ENCODE results near the gene TAPBPL. TPM values are rescaled to one million over a fixed set of nuclear protein-coding genes. Genes with fewer than 3 reads are reported as not detected.

TAPBPL gene, protein sequence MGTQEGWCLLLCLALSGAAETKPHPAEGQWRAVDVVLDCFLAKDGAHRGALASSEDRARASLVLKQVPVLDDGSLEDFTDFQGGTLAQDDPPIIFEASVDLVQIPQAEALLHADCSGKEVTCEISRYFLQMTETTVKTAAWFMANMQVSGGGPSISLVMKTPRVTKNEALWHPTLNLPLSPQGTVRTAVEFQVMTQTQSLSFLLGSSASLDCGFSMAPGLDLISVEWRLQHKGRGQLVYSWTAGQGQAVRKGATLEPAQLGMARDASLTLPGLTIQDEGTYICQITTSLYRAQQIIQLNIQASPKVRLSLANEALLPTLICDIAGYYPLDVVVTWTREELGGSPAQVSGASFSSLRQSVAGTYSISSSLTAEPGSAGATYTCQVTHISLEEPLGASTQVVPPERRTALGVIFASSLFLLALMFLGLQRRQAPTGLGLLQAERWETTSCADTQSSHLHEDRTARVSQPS
- 10 to 100 TPM; 35.6 to 50.1 (median 42.0) TPM for total RNA-seq
- 10 to 100 TPM; 15.0 to 17.1 (median 15.9) TPM for polyA plus RNA-seq
- long read RNA-seq, donor 1, partial matches to known transcripts: 5 of 8 reads
- long read RNA-seq, donor 1, other reads (novel, unspliced or antisense): 0 of 8 reads
- long read RNA-seq, donor 2, transcript TAPBPL-201 (7 exons, 1,741 nt): major isoform, 5 of 8 reads
- long read RNA-seq, donor 2, partial matches to known transcripts: 0 of 8 reads
- long read RNA-seq, donor 2, other reads (novel, unspliced or antisense): 0 of 8 reads

DNA sequence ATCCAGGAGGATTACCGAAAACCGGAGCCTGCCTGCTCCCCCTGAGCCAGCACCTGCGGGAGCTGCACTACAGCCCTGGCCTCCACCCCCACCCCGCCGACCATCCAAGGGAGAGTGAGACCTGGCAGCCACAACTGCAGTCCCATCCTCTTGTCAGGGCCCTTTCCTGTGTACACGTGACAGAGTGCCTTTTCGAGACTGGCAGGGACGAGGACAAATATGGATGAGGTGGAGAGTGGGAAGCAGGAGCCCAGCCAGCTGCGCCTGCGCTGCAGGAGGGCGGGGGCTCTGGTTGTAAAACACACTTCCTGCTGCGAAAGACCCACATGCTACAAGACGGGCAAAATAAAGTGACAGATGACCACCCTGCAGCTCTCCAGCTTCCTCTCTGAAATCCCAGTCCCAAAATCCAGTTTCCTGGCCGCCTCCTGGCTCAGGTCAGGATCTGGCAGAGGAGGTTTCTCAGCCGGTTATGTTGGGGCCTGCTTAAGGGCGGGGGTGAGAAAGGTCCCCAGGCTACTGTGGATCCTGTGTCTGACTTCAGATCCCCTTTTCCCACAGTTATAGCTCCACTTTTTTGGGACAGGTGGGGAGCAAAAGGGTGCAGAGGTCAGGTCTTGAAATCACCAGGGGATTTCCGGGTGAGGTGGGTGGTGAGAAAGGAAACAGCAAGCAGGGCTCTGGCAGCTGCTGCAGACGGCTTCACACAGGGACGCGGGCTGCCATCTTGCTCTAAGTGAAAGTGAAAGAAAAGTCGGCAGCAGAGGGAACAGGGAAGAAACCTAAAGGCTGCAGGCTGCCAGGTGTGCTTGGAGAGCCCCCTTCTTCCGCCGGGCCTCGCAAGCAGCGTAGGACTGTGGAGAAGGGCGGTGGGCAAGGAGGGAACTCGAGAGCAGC is at the start of gene TAPBPL:
Gene TAPBPL (plus strand): TSS at position 695 of the 897 bp plus-strand sequence. CDS start 207 bp downstream, outside the sequence.
- DNase-seq: peak; percentile 92
- H3K36me3 ChIP-seq: peaks cover 0 to 70% (median 25%) of the 10 kb centered on the region in 6 donors
- H3K27me3 ChIP-seq (replicated peaks in 1 of 7): no peaks in the 10 kb centered on the region
- TF ChIP-seq POLR2A (IDR thresholded peaks at IDR 0.05): peak in 1 of 3 donors; percentile 54
- TF ChIP-seq, protein P1, sequence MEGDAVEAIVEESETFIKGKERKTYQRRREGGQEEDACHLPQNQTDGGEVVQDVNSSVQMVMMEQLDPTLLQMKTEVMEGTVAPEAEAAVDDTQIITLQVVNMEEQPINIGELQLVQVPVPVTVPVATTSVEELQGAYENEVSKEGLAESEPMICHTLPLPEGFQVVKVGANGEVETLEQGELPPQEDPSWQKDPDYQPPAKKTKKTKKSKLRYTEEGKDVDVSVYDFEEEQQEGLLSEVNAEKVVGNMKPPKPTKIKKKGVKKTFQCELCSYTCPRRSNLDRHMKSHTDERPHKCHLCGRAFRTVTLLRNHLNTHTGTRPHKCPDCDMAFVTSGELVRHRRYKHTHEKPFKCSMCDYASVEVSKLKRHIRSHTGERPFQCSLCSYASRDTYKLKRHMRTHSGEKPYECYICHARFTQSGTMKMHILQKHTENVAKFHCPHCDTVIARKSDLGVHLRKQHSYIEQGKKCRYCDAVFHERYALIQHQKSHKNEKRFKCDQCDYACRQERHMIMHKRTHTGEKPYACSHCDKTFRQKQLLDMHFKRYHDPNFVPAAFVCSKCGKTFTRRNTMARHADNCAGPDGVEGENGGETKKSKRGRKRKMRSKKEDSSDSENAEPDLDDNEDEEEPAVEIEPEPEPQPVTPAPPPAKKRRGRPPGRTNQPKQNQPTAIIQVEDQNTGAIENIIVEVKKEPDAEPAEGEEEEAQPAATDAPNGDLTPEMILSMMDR (IDR thresholded peaks at IDR 0.05 in 8 of 11, conservative IDR thresholded peaks at IDR 0.05 in 3 of 11): peak in 2 of 11 experiments; percentile 4 to 6
- peak; percentile 84 to 86 (median 85) for TF ChIP-seq POLR2AphosphoS5 (IDR thresholded peaks at IDR 0.05)
- intact Hi-C loops (cut with DNase I; ENCODE audit: low total_unique reads): no loop called here
- peaks cover 19 to 92% (median 54%) of the 10 kb centered on the region in 6 donors for H3K4me1 ChIP-seq
- 0 to 1% (median 0%) methylated on average over 25 to 27 of the region's 27 CpGs for WGBS, 5 donors
- H3K9me3 ChIP-seq: no peaks in the 10 kb centered on the region
- H3K27ac ChIP-seq: peak within 1 kb of the TSS; percentile 85 to 99 (median 98)
- peak within 1 kb of the TSS; percentile 49 to 92 (median 74) for H3K4me3 ChIP-seq

DNA sequence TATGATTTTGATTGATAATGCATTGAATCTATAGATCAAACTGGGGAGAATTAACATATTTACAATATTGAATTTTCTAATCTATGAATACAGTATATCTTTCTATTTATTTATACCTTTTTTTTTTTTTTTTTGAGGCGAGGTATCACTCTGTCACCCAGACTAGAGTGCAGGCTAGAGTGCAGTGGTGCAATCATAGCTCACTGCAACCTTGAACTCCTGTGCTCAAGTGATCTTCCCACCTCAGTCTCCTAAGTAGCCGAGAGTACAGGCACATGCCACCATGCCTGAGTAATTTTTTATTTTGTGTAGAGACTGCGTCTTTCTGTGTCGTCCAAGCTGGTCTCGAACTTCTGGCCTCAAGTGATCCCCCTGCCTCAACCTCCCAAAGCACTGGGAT is 47.5 kb upstream of the TAPBPL start:
- intact Hi-C loops (cut with DNase I; ENCODE audit: low total_unique reads): no loop called here
- no peak for DNase-seq
- 73 to 91% (median 90%) methylated on average over 5 of the region's 5 CpGs for WGBS, 5 donors
- Histone ChIP-seq H3K36me3 (no peaks in the 10 kb centered on the region), H3K4me1 (no peaks in the 10 kb centered on the region), H3K27ac (no peak overlapping the region), H3K4me3 (no peak overlapping the region), H3K27me3 (replicated peaks in 1 of 7) (no peaks in the 10 kb centered on the region), H3K9me3 (no peaks in the 10 kb centered on the region)
- TF ChIP-seq POLR2AphosphoS5 (IDR thresholded peaks at IDR 0.05) (no peak), POLR2A (IDR thresholded peaks at IDR 0.05) (no peak)
- TF ChIP-seq, protein P1 (IDR thresholded peaks at IDR 0.05 in 8 of 11, conservative IDR thresholded peaks at IDR 0.05 in 3 of 11): no peak

DNA sequence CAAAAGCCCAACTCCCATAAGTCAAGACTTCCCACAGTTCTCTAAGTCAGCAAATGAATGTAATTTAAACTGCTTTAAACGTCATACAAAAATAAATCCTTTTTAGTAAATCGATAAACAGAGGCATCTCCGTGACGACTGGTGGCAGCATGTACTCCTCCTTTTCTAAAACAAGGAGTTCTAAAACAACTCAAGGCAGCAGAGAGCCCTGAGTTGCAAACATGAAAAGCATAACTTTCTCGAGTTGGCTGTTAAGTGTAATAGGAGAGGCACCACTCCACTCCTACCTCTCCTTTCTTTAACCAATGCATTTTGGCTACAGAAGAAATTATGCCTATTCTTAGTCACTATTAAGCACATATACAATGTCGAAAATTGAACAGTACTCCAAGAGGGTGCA is 45.9 kb upstream of the TAPBPL start:
- H3K4me1 ChIP-seq: no peaks in the 10 kb centered on the region
- WGBS, 5 donors: 82 to 90% (median 87%) methylated on average over 6 of the region's 6 CpGs

More for the DNA sequence above, 45.9 kb upstream of the TAPBPL start:
- TF ChIP-seq, protein P1 (IDR thresholded peaks at IDR 0.05 in 8 of 11, conservative IDR thresholded peaks at IDR 0.05 in 3 of 11): no peak
- no peak for TF ChIP-seq POLR2AphosphoS5 (IDR thresholded peaks at IDR 0.05)
- TF ChIP-seq POLR2A (IDR thresholded peaks at IDR 0.05): no peak
- Histone ChIP-seq H3K27ac (no peak overlapping the region), H3K36me3 (no peaks in the 10 kb centered on the region), H3K9me3 (no peaks in the 10 kb centered on the region), H3K27me3 (replicated peaks in 1 of 7) (no peaks in the 10 kb centered on the region), H3K4me3 (no peak overlapping the region)
- intact Hi-C loops (cut with DNase I; ENCODE audit: low total_unique reads): no loop called here
- no peak for DNase-seq
